GM19023 (cell line): ENCODE data around the gene BIRC7.
"Not testable (repeated sequence)": the region's sequence is repeated elsewhere in the genome, so short reads cannot be mapped to it uniquely, and the experiment has no call there.

ENCODE experiments used
- ATAC-seq: cut with Tn5 transposase; IDR thresholded peaks from one replicate; pipeline ENCODE4 v1.9.1; 2021; ENCODE audit warnings: mild to moderate bottlenecking, moderate library complexity; ENCODE audit not compliant: unreplicated experiment

BIRC7 gene

DNA sequence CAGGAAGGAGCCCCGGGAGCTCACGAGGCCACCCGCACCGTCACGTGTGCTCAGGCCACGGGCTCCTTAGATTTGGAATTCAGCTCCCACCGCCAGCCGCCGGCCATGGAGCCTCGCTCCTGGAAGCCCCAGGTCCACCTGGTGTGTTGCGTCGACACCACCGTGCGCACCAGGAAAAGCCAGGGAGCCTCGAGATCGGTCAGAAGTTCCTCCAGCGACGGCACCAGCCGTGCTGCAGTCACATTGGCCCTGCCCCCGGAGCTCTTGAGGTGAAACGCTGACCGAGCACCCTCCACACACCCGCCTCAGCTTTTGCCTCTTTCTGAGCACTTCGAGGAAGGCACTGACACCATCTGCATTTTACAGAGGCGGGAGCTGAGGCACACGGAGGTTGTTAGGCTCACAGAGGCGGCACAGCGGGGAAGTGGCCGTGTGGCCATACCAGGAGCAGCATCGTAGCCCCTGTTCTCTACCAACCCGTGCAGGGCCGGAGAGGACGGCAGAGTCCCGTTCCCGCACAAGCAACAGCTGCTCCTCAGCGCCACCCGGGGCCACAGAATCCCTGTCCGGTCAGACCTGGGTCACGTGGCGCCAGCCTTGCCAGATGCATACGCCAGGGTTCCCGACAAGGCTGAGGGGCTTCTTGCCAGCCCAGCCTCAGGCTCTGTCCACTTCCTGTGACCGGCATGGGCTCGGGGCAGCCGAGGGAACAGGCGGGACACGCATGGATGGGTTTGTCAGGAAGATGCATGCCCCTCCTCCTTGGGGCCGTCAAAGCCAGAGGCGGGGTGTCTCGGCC, 11.0 kb downstream of the BIRC7 start:
- no peak for ATAC-seq

DNA sequence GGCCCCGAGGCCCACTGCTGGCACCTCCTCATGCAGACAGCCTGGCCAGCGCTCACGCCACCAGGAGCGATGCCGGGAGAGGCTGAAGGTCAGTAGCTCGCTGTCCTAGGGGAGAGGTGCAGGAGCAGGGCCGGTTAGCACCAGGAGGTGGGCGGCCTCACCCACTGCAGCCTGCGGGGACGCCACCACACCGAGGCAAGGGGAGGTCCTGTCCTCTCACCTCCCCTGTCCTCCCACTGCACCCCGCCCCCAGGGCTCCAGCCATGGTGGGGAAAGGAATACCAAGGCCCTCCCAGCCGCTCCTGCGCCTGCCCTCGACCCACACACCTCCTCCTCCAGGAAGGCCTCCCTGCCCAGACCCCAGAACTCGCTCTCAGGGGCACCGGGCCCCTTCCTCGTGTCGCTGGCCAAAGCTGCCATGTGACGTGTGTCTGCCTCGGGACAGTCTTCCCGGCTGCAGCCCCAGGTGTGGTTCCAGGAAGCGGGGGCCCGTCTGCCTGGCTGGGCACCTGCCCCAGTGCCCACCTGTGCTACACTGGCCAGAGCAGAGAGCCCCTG, 12.0 kb downstream of the BIRC7 start:
- no peak for ATAC-seq

DNA sequence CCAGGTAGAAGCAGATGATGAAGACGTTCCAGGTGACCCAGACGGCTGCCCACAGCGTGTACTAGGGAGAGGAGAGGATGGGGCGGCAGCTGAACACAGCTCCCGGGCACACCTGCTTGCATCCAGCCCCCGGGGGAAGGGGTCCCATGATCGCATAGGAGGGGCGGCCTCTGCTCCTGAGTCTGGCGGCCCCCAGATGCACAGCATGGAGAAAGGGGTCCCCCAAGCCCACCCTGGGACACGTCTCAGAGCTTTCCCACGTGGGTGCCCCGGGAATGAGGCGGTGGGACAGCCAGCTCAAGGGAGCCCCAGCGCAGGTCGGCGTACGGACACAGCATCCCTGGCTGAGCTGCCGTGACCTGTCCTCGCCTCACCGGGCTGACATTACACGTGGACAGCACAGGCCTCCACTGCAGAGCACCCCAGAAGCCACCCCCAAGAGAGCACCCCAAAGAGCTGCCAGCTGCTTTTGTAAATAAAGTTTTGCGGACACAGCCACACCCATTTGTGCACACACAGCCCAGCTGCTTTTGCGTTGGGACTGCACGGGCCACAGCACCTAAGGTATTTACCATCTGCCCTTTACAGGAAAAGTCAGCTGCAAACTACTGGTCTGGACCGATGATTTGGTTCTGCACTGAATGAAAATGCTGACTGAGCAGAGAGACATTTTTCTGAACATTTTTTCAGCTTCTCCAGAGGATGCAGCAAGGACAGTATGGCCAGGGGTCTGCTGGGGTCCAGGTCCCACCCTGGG, 13.3 kb downstream of the BIRC7 start:
- ATAC-seq, result no peak

DNA sequence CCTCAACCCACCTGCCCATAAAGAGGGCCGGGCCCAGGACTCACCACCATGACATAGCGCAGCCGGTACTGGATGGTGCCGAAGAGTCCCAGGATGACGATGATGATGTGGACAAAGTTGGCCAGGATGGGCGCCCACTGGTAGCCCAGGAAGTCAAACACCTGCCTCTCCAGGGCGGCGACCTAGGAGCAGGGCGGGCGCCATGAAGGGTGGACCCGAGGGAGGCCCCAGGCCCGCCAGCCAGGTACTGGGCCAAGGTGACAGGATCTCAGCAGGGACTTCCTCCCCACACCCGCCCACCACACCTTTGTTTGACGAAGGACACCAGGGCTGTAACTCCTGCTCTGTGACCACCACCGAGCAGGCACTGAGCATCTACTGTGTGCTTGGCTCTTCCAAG, 14.2 kb downstream of the BIRC7 start:
- ATAC-seq, result no peak

DNA sequence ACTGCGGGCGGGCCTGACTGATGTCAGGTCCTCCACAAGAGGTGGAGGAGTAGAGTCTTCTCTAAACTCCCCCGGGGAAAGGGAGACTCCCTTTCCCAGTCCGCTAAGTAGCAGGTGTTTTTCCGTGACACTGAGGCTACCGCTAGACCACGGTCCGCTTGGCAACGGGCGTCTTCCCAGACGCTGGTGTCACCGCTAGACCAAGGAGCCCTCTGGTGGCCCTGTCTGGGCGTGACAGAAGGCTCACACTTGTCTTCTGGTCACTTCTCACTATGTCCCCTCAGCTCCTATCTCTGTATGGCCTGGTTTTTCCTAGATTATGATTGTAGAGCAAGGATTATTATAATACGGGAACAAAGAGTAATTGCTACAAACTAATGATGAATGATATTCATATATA, 15.6 kb downstream of the BIRC7 start:
- not testable (repeated sequence) for ATAC-seq

DNA sequence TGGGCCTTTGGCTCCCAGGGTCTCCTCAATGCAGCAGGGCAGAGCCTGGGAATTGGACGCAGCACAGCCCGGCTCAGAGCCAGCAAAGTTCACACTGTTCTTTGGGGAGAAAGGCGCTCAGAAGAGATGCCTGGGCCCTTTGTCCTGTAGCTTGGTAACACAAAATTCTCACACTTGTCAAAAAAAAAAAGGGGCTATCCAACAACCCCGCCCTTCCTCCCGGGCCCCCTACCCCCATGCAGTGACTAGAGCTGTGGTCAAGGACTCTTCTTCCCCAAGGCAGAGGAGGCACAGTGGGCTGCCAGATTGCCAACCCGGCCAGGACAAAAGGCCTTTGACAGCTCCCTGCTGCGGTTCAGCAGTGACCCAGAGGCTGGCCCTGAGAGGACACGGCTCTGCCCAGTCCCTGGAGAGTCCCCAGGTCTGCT, 16.6 kb downstream of the BIRC7 start:
- ATAC-seq, result no peak

DNA sequence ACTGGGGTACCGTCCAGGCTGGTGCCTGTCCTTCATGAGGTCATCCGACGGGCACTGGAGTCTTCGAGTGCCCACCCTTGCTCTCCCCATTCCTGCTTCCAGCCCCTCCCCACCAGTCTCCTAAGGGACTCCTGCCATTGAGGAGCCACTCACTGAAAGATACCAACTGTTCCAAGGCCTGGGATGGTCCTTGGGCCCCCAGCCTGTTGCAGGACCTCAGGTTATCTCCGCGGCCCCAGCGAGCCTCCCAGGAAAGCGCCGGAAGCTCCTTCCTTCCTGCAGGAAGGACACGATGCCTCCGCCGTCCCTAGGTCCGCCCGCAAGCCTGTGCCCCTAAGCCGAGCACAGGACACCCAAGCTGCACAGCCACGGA, 17.3 kb downstream of the BIRC7 start:
- ATAC-seq, result no peak

DNA sequence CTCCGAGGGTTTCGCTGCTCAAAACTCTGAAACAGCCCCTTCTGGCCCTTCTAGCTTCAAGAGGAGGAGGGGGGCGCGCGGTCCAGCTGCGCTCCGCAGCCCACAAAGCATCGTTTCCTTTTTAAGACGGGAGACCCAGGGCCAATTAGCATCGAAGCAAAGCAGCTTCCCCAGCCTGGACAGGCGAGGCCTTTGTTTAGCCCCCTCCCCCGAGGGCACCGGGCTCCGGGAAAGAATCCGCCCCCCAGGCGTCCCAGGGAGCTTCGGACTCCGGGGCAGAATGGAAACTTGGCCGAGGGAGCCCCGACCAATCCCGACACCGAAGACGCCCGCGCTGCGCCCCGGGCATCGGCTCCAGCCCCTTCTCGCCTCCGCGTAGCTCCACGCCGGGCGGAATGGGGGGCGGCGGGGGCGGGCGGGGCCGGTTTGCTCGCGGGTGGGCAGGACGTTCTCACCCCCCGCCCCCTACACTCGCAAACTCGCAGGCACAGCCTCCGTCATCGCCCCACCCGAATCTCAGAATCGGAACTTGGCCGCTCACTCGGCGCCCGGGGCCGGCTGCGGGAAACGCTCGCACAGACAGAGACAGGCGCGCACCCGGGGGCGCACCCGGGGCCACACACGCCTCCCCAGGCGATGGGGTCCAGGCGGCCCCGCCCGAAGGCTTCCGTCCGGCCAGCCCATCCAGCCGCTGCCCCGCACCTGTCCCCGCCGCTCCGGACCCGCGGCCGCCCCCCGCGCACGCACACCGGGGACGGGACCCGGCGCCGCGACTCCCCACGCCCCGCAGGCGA, 17.9 kb downstream of the BIRC7 start:
- ATAC-seq, result no peak

DNA sequence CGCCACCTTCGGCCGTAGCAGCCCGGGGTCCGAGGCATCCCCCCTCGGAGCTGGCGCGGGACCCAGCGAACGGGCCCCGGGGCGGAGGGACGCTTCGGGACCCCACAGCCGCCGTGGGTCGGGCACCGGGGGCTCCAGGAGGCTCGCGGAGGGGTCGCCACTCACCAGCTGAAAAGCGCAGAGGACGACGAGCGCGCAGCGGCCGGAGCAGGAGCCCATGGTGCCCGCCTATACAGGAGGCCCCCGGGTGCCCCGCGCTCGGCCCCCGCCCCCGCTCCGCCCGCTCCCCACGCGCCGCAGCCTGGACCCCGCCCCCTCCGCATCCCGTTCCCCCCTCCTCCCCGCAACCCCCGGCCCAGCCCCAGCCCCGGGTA, 18.5 kb downstream of the BIRC7 start, which contains the start of gene NKAIN4:
Gene NKAIN4 (minus strand): TSS at position 232 of the 374 bp plus-strand sequence. CDS start 13 bp downstream, at position 219.
- ATAC-seq, result no peak

DNA sequence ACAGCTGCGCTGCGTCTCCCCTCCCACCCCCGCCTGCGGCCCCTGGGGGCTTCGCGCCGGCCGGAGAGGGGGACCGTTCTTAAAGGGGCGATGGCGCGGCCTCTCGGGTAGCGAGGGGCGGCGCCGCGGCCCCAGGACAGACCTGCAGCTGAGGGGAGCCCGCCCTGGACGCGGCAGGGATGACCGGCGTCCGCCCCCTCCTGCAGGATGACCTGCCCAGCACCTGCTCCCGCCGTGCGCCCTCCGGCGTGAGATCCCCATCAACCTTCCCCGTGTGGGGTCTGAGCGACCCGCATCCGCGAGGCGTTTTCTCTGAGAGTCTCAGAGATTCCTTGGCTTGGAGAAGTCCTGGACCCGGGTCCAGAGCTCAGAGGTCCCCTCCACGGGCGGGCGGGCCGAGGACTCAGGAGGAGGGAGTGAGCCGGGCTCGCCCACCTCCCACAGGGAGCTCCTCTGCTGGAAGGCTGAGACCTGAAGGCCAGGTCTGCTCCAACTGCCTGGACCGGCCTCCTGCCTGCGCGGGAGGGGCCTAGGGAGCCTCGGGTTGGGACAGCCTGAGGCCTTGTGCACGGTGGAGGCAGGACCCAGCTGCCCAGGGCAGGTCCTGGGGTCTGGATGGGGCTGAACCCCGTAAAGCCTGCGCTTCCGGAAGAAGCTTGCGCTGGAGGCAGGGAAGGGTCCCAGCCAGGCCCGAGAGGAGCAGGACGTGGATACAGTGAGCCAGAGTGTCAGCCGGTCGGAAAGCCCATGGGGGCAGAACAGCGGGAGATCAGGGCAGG, 19.1 kb downstream of the BIRC7 start:
- no peak for ATAC-seq

DNA sequence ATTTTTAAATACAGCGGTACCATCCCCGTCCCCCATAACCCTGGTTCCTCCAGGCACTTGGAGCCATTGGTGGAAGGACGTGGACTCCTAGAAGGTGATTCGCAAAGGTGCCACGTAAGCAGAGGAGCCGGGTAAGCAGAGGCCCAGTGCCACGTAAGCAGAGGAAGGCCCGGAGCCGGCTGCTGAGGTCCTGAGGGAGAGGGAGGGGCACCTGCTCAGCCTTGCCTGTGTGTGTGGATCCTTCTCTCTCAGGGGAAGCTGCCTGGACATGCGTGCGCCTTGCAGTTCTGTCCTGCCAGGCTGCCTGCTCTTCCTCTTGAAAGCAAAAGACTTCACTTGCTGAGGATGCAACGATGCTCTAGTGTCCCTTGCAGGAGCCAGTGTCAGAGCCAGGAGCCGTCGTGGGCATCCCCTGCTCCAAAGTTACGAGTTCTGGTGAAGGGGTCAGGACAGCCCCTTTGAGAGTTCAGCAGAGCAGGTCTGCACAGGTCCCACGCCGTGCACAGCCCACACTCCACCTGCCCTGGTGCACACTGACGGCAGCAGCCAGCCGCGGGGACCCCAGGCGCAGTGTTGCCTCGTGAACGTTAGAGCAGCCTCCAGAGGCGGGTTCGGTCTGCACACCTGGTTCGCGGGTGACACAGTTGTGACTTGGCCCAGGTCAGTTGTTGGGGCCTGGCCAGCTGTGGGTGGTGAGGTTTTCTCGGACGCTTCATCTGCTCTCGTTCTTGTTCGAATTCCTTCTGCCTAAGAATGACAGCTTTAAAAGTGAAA, 20.4 kb downstream of the BIRC7 start:
- ATAC-seq, result no peak

DNA sequence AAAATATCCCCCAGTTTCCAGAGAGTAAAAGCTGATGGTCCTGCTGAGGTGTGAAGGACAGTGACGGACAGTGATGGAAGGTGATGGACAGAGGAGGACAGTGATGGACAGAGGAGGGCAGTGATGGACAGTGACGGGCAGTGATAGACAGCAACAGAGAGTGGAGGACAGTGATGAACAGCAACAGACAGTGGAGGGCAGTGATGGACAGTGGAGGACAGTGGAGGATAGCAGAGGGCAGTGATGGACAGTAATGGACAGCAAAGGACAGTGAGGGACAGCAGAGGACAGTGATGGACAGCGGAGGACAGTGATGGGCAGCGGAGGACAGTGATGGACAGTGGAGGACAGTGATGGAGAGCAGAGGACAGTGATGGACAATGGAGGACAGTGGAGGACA, 21.2 kb downstream of the BIRC7 start:
- no peak for ATAC-seq

DNA sequence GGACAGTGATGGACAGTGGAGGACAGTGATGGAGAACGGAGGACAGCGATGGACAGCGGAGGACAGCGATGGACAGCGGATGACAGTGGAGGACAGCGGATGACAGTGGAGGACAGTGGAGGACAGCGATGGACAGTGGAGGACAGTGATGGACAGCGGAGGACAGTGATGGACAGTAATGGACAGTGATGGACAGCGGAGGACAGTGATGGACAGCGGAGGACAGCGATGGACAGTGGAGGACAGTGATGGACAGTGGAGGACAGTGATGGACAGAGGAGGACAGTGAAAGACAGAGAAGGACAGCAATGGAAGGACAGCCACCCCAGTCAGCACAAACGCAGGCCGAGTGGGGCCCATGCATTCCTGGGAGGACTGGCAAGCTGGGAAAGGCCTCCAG, 21.9 kb downstream of the BIRC7 start:
- ATAC-seq, result no peak

DNA sequence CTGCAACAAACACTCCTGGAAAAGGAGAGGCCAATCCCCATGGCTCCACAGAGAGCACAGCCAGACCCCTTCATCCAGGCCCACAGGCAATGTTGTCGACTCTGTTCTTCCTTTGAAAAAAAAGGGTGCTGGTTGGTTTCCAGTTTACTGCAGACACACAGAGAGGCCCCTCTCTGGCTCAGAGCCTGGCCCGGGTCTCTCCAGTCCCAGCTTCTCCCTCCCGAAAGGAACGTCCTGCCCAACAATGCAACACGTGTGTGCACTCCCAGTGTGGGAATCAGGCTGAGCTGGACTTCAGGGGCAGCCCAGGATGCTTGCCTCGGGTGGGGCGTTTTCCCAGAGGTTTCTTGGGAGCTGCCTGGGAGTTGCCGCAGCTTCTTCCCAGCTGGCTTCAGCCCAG, 23.1 kb downstream of the BIRC7 start:
- ATAC-seq, result no peak

DNA sequence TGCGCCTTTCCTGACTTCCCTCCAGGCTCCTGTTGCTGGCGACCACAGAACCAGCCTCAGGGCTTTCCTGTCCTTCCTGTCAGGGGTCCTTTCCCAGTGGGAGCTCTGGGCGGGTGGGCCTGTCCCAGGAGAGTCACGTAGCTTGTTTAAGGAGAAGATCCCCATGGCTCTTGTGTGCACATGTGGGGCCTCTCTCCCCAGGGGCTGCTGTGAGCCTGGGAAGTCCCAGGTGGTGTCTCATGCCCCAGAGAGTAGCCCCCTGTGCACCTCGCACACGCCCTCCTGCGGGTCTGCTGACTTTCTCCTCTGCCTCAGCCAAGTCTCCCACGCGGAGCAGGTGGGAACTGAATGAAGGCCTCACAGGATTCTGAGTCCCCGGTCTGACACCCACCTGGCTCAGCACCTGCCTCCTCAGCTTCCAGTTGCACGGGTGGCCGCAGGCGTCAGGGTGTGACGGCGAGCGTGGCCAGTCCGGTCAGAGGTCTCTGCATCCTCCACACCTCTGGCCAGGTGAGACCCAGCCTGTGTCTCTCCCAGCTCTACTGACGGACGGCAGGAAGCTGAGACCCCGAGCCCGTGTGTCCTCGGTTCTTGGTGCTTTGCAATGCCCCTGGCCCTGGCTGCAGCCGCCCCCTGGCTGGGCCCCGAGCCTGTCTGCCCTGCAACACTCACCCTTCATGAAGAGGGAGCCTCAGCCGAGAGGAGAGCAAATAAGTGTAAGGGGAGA, 24.2 kb downstream of the BIRC7 start:
- ATAC-seq, result no peak

DNA sequence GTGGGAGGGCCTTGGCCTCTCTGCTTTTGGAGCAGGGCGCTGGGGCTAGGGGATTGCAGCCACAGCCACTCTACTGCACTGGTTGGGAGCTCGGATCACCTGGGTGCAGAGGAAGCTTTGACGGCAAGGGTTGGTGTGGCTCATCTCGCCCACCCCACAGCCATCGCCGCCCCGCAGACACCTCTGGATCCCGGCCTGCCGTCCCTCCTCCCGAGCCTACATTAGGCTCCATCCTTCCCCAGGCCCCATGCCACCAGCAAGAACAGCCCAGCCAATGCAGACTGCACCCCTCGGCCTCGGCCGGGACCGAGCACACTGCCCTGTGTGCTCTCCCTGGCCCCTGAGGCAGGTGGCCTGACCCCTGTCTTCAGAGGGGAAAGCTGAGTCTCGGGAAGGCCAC, 24.8 kb downstream of the BIRC7 start:
- ATAC-seq, result no peak

DNA sequence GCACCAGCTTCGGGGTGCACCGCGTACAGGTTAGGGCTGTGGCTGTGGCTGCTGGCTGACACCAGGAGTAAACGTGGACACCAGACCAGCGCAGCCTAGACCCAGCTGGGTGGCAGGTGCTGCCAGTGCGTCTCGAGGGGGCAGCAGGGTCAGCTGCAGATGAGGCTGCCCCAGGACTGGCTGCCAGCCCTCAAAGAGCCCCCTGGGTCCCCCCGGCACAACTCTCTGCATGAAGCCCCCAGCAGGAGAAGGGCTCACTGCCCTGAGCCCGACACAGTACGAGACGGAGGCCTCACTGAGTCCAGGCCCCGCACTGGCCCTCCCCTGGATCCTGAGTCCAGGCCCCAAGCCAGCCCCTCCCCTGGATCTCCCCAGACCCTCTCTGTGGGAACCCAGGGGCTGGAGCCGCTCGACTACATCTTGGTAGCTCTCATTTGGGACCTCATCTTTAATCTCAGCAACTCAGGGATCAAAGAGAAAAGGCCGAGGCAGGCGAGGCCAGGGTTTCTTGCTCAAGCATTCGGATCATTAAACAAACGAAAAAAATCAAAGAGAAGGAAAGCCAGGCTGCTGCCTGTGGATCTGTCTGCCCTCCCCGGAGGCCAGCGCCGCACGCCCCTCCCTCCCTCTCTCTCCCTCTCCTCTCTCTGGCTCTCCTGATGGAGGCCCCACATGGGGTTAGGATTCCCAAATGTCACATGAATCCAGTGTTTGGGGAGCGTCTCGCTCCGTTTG, 25.5 kb downstream of the BIRC7 start:
- no peak for ATAC-seq

DNA sequence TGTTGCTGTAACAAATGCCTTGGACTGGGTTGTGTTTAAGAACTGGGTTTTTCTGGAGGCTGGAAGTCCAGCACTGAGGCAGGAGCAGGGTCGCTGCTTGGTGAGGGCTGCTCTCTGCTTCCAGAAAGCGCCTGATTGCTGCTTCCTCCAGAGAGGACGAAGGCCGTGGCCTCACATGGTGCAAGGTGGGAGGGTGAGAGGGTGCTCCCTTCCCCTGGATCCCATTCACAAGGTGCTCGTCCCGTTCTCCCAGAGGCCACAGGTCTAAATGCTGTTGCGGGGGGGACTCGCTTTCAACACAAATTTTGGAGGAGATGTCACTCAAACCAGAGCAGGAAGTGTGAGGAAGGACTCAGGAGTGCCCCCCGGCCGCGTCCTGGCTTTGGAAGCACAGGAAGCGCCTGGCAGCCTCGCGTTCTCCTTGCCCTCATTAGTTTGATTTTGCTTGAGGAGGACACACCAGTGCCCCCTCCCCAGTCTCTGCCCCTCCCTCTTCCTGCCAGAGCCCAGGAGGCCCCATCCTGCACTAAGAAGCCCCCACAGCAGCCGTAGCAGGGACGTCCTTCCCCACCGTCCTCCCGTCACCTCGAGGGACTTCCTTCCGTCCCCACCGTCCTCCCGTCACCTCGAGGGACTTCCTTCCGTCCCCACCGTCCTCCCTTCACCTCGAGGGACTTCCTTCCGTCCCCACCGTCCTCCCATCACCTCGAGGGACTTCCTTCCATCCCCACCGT, 26.3 kb downstream of the BIRC7 start:
- ATAC-seq, result no peak
